Measurements from ENCODE around the gene PPP3R1. TPM values are rescaled to one million over a fixed set of nuclear protein-coding genes. Genes with fewer than 3 reads are reported as not detected.

Gene PPP3R1
- total RNA-seq, 1 donor from 2014 or later: 56.4 TPM

- peaks cover 11% of the 10 kb centered on the region for H3K36me3 Mint-ChIP-seq (ENCODE audit: low read depth)
- H3K4me3 Mint-ChIP-seq: no peak overlapping the region
- TF ChIP-seq CTCF (conservative IDR thresholded peaks at IDR 0.05): no peak
- H3K4me1 Mint-ChIP-seq: peaks cover 33% of the 10 kb centered on the region
- no peaks in the 10 kb centered on the region for H3K9me3 Mint-ChIP-seq
- peak; percentile 8 for DNase-seq (ENCODE audit: low read depth, low spot score)
- no peaks in the 10 kb centered on the region for H3K27me3 Mint-ChIP-seq (ENCODE audit: low read depth)
- H3K27ac Mint-ChIP-seq (ENCODE audit: unreplicated experiment): no peak overlapping the region
Measured at GRCh38 chr2:68225119-68225632, 27.2 kb downstream of the PPP3R1 start.

GRCh38 chr2:68223419-68223818 is 28.9 kb downstream of the PPP3R1 start:
- Mint-ChIP-seq H3K27me3 (ENCODE audit: low read depth) (no peaks in the 10 kb centered on the region), H3K27ac (ENCODE audit: unreplicated experiment) (no peak overlapping the region), H3K36me3 (ENCODE audit: low read depth) (peaks cover 13% of the 10 kb centered on the region), H3K9me3 (no peaks in the 10 kb centered on the region), H3K4me3 (no peak overlapping the region), H3K4me1 (peaks cover 34% of the 10 kb centered on the region)
- DNase-seq (ENCODE audit: low read depth, low spot score): no peak
- no peak for TF ChIP-seq CTCF (conservative IDR thresholded peaks at IDR 0.05)

DNA sequence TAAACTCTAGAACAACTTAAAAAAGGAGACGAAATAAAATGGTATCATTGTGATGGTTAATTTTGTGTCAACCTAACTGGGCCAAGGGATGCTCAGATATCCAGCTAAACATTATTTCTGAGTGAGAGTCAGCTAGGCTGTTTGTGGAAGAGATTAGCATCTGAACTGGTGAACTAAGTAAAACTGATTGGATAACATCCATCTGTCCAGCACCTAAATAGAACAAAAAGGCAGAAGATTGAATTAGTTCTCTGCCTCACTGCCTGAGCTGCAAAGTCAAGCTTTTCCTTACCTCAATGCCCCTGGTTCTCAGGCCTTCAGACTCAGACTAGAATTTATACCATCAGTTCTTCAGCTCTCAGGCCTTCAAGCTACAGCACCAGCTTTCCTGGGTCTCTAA is 30.0 kb downstream of the PPP3R1 start:
- Mint-ChIP-seq H3K4me1 (peaks cover 29% of the 10 kb centered on the region), H3K27me3 (ENCODE audit: low read depth) (no peaks in the 10 kb centered on the region), H3K36me3 (ENCODE audit: low read depth) (peaks cover 13% of the 10 kb centered on the region), H3K9me3 (no peaks in the 10 kb centered on the region), H3K4me3 (no peak overlapping the region), H3K27ac (ENCODE audit: unreplicated experiment) (no peak overlapping the region)
- TF ChIP-seq CTCF (conservative IDR thresholded peaks at IDR 0.05): no peak
- no peak for DNase-seq (ENCODE audit: low read depth, low spot score)

DNA sequence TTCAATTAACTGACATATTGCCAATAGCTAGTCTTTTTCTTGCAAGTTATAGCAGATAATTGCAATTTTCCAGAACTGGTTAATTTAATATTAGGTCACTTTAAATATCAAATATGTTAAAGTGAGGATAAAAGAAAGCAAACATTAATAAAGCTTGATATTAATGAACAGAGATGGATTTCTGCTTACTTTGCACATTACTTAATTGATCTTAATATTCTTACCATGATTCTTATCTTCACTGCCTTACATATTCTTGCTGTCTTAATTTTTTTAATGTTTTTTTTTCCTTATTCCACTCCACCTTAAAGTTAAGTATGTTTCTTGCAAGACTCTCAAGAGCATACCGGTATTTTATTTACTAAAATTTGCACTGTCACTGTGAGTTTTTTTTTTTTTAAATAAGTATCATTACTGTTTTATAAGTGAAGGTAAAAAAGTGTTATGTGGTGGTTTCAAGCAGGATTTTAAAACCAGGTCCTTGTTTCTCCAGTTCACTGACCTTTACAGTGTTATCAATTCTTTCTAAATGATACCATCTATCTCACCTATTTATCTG is 33.9 kb downstream of the PPP3R1 start:
- TF ChIP-seq CTCF (conservative IDR thresholded peaks at IDR 0.05): no peak
- no peak for DNase-seq (ENCODE audit: low read depth, low spot score)
- peaks cover 13% of the 10 kb centered on the region for H3K36me3 Mint-ChIP-seq (ENCODE audit: low read depth)
- H3K4me3 Mint-ChIP-seq: no peak overlapping the region
- peaks cover 20% of the 10 kb centered on the region for H3K4me1 Mint-ChIP-seq
- no peaks in the 10 kb centered on the region for H3K27me3 Mint-ChIP-seq (ENCODE audit: low read depth)
- H3K27ac Mint-ChIP-seq (ENCODE audit: unreplicated experiment): no peak overlapping the region
- H3K9me3 Mint-ChIP-seq: no peaks in the 10 kb centered on the region

DNA sequence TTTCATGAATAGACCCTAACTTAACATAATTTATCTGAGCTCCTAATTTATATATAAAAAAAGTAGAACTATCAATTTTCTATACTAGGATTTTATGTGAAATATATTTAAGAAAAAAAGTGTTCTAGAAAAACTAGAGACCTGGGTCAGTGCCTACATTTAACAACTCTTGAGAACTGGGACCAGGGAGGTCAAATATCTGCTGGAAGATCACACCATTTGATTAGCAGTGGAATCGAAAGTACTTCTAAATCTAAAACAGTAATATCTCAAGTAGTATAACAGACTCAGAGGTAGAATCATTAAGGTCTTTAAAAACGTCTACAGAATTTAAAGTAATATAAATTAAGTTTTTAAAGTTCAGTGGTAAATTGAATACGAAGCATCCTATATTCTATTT is 34.6 kb downstream of the PPP3R1 start:
- Mint-ChIP-seq H3K27me3 (ENCODE audit: low read depth) (no peaks in the 10 kb centered on the region), H3K27ac (ENCODE audit: unreplicated experiment) (no peak overlapping the region), H3K4me1 (peaks cover 20% of the 10 kb centered on the region), H3K36me3 (ENCODE audit: low read depth) (peaks cover 13% of the 10 kb centered on the region), H3K4me3 (no peak overlapping the region), H3K9me3 (no peaks in the 10 kb centered on the region)
- no peak for TF ChIP-seq CTCF (conservative IDR thresholded peaks at IDR 0.05)
- no peak for DNase-seq (ENCODE audit: low read depth, low spot score)

Measured in neural crest cell (in vitro differentiated cells).